HG03108 (cell line): Measurements from ENCODE around the gene AKAP13.
"Not testable (repeated sequence)": the region's sequence is repeated elsewhere in the genome, so short reads cannot be mapped to it uniquely, and the experiment has no call there.

Source experiments
- ATAC-seq: cut with Tn5 transposase; IDR thresholded peaks from one replicate; pipeline ENCODE4 v1.9.1; 2021; ENCODE audit warnings: moderate library complexity; ENCODE audit not compliant: unreplicated experiment

AKAP13 gene, protein sequence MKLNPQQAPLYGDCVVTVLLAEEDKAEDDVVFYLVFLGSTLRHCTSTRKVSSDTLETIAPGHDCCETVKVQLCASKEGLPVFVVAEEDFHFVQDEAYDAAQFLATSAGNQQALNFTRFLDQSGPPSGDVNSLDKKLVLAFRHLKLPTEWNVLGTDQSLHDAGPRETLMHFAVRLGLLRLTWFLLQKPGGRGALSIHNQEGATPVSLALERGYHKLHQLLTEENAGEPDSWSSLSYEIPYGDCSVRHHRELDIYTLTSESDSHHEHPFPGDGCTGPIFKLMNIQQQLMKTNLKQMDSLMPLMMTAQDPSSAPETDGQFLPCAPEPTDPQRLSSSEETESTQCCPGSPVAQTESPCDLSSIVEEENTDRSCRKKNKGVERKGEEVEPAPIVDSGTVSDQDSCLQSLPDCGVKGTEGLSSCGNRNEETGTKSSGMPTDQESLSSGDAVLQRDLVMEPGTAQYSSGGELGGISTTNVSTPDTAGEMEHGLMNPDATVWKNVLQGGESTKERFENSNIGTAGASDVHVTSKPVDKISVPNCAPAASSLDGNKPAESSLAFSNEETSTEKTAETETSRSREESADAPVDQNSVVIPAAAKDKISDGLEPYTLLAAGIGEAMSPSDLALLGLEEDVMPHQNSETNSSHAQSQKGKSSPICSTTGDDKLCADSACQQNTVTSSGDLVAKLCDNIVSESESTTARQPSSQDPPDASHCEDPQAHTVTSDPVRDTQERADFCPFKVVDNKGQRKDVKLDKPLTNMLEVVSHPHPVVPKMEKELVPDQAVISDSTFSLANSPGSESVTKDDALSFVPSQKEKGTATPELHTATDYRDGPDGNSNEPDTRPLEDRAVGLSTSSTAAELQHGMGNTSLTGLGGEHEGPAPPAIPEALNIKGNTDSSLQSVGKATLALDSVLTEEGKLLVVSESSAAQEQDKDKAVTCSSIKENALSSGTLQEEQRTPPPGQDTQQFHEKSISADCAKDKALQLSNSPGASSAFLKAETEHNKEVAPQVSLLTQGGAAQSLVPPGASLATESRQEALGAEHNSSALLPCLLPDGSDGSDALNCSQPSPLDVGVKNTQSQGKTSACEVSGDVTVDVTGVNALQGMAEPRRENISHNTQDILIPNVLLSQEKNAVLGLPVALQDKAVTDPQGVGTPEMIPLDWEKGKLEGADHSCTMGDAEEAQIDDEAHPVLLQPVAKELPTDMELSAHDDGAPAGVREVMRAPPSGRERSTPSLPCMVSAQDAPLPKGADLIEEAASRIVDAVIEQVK (N-terminal part only)

GRCh38 chr15:85380217-85380811 lies at the start of gene AKAP13:
TSS of gene AKAP13 (plus strand) at chr15:85380603. CDS start at chr15:85485721, 105,118 bp downstream.
- peak; percentile 88 for ATAC-seq

DNA sequence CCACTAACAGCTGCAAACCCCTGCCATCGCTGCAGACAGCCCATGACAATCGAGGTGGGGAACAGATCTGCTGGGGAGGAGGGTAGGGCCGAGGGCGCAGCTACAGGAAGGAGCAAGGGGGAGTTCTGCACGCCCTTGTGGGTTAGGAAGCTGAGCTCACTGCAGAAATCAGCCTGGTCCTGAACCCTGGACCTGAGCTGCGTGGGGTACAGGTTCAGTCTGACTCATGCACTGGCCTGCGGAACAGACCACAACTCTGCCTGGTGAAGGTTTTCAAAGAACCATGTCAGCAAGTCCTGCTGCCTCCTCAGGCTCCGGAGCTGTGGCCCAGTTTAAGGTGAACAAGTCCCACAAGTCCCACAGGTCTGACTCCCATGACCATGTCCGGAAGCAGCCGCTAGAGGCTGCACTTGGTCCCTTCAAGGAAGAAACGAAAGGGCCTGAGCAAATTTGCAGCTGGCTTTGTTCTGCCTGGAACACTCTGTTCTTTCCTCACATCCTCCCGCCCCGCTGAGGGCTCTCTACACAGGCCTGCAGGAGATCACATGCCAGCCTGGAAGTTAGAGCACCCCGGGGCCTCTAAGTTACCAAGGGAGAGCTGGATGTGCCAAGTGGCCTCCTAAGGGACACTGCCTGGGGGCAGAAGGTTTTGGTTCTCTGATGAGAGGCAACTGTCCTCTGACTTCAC lies 49.4 kb upstream of the AKAP13 start:
- peak; percentile 54 for ATAC-seq

- no peak for ATAC-seq
These were observed 48.6 kb upstream of the AKAP13 start for GRCh38 chr15:85331655-85332285.

DNA sequence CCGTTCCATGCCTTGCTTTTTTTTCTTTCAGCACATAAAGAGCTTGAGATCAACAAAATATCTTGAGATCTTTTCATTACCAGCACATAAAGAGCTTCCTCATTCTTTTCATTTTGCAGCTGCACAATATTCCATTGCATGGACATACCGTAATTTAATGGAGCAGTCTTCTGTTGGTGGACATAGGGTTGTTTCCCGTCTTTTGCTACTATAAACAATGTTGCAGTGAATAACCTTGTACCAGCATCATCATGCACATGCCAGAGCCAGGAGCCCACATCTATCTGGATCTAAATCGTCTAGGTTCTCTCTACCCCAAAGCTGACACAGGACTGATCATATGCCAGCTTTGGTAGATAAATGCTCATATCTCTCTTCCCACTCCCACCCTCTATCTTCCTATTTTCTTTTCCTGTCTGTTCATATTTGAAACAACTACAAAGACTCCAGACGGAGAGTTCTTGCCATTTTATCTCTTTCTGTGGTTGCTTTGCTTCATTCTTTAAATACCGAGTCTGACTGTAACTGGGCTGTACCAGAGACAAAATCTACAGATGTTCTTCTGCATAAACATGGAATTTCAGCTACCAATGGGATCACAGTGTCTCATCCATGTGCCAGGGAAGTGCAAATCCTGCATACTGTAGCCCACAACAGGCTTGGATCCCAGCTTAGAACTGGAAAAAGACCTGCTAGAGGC lies 47.1 kb upstream of the AKAP13 start:
- no peak for ATAC-seq

- ATAC-seq = no peak
These were observed 46.2 kb upstream of the AKAP13 start for GRCh38 chr15:85334241-85334640.

- ATAC-seq = no peak
These were observed 45.0 kb upstream of the AKAP13 start for GRCh38 chr15:85335193-85335942.

- no peak for ATAC-seq
These were observed 43.5 kb upstream of the AKAP13 start for GRCh38 chr15:85336880-85337279.

- ATAC-seq = no peak
These were observed 42.9 kb upstream of the AKAP13 start for GRCh38 chr15:85337425-85338074.

GRCh38 chr15:85340321-85340665 lies 40.1 kb upstream of the AKAP13 start:
- no peak for ATAC-seq

- no peak for ATAC-seq
These were observed 39.6 kb upstream of the AKAP13 start for GRCh38 chr15:85340852-85341251.

- not testable (repeated sequence) for ATAC-seq
These were observed 38.2 kb upstream of the AKAP13 start for GRCh38 chr15:85342163-85342562.

DNA sequence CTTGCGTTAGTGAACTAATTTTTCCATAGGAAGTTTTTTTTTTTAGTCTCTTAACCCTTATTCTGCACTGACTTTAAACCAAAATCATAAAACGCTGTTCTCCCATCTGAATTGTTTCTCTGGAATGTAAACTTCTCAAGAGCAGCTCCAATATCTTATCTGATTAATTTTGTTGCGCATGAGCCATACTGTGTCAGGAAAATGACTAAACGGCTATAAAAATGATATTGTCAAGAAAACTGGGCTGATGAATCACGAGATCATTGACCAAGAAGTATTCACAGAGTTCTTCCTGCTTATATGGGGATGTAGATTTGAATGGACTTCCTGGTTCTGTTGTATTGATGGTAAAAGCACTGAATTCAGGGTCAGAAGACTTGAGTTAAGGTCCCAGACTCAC lies 37.0 kb upstream of the AKAP13 start:
- not testable (repeated sequence) for ATAC-seq

DNA sequence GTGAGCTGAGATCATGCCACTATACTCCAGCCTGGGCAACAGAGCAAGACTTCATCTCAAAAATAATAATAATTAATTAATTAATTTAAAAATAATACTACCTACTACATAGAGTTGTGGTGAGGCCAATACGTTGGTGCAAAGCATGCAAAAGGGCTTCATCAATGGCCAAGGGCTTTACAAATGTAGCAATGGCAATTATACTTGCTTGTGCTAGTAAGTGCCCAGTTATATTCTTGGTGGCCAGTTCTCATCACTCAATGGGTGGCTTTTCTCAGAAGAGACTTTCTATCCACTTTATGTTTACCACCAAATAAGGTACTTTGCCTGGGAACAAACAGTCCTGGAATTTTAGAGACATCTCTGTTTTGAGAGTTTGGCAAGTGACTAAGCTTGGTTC lies 36.2 kb upstream of the AKAP13 start:
- not testable (repeated sequence) for ATAC-seq

DNA sequence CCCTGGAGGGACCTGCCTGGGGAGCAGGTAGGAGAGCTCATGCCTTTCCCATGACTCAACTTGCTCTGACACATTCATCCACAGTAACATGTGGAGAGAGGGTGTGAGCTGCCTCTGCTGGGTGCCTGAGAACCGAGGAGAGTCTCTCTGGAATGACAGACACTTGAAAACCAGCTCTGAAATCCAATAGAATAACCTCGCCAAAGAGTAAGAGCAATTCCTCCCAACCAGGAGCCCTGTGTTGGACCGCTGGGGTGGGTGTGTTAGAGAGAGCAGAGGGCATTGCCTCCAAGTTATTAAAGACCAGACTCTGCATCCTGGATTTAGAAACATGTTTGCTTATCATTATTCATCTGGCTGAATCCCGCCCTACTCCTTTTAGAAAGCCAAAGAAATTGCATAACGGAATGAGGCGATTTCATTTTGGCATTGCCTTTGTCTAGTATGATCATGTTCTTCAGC lies 35.7 kb upstream of the AKAP13 start:
- not testable (repeated sequence) for ATAC-seq

GRCh38 chr15:85345196-85345918 lies 35.0 kb upstream of the AKAP13 start:
- not testable (repeated sequence) for ATAC-seq

DNA sequence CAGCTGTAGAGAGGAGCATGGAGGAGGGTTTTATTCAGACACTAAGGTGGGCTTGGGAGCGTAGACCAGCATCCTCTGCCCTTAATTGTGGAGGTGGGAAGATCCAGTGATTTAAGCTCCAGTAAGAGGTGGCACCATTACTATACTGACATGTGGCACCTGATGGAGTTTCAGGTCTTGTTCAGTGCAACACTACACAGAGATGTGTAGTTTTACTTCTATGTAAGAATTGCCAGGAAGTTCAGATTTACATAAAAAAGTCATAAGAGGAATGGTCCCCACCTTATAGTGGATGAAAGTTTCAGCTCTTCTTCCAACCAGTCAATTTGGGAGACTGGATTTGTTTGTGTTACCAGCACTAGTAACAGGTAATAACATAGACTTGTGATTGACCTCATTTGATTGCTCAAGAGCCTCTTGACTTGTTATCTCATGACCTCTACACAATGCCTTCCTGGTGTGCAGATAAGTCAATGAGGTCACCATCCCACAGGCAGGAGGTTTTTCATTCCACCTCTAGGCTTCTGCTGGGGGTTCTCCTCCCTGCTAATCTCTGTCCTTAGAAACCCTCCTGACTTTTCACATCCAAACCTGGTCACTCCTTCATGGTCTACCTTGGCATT lies 33.8 kb upstream of the AKAP13 start:
- not testable (repeated sequence) for ATAC-seq
